ENCODE results near the gene ERGIC3. TPM values are rescaled to one million over a fixed set of nuclear protein-coding genes. Genes with fewer than 3 reads are reported as not detected.

The ERGIC3 gene
- total and polyA plus RNA-seq, 2 donors (not counting 3 experiments of a cell fraction or from before 2014, with no cell fraction given) = 203 to 419 TPM

DNA sequence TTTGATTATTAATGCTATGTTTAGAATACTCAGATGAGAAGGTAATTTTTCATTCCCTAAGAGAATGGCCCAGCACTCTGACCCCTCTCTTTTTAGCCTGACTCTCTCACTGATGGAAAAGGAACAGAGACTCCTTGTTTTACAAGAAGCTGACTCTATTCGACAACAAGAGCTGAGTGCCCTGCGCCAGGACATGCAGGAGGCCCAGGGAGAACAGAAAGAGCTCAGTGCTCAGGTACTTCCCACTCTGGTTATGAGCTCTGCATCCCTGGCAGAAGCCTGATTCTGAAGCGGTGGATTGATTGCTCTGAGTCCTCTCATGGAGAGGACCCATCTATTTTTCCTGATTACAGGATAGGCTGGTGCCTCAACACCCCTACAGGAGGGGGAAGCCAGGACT is 45.4 kb upstream of the ERGIC3 start:
- no peak overlapping the region for H3K4me2 ChIP-seq (ENCODE audit: insufficient read depth, low read length)
- intact Hi-C loops (cut with micrococcal nuclease) (no loop called here), dilution Hi-C loops (cut with MboI; ENCODE audit: extremely low pct_ligation_motif_present, low sequenced_read_pairs) (no loop called here)
- H3K9me1 ChIP-seq (replicated peaks; ENCODE audit: control insufficient read depth, extremely low read depth, insufficient read depth, low read length) = no peaks in the 10 kb centered on the region
- H4K20me1 ChIP-seq (replicated peaks; ENCODE audit: control insufficient read depth, extremely low read depth, insufficient read depth, low read length) = no peaks in the 10 kb centered on the region
- H3K9ac ChIP-seq (replicated peaks; ENCODE audit: extremely low read depth, insufficient read depth, low read length) = no peak overlapping the region
- ChIA-PET POLR2A (no interaction called here), CTCF (interaction anchor here (0.6 to 1.4 kb wide), 4 partner anchors 8 to 112 kb away, joined by 3 read pairs; no protein-coding TSS in a partner anchor)
- no peak overlapping the region for H2AFZ ChIP-seq (ENCODE audit: low read depth, low read length)
- BruUV-seq (replicated peaks) = no TSS peak
- no peaks in the 10 kb centered on the region for H3K9me3 ChIP-seq (replicated peaks; ENCODE audit: control insufficient read depth, insufficient read depth, low read length)
- TF ChIP-seq GATA2 (IDR thresholded peaks at IDR 0.05; ENCODE audit: insufficient read depth, insufficient read length, low read depth, low read length) = no peak
- no peak for TF ChIP-seq FOS (IDR thresholded peaks at IDR 0.05; ENCODE audit: borderline replicate concordance, insufficient read depth, low read length)
- no peak for TF ChIP-seq EZH2 (IDR thresholded peaks at IDR 0.05; ENCODE audit: borderline replicate concordance, low read depth, low read length, severe bottlenecking)
- no peak for TF ChIP-seq POLR2A (IDR thresholded peaks at IDR 0.05; ENCODE audit: low read depth, low read length)
- TF ChIP-seq, protein P1, sequence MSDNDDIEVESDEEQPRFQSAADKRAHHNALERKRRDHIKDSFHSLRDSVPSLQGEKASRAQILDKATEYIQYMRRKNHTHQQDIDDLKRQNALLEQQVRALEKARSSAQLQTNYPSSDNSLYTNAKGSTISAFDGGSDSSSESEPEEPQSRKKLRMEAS (IDR thresholded peaks at IDR 0.05; ENCODE audit: insufficient read depth, insufficient read length) = no peak
- TF ChIP-seq POLR2AphosphoS5 (IDR thresholded peaks at IDR 0.05; ENCODE audit: insufficient read depth, low read depth, low read length) = no peak
- no peak for TF ChIP-seq MYC (IDR thresholded peaks at IDR 0.05; ENCODE audit: low read depth, low read length)
- no peak for TF ChIP-seq JUN (IDR thresholded peaks at IDR 0.05; ENCODE audit: borderline replicate concordance, insufficient read depth, insufficient read length, low read depth)
- TF ChIP-seq, protein P2, sequence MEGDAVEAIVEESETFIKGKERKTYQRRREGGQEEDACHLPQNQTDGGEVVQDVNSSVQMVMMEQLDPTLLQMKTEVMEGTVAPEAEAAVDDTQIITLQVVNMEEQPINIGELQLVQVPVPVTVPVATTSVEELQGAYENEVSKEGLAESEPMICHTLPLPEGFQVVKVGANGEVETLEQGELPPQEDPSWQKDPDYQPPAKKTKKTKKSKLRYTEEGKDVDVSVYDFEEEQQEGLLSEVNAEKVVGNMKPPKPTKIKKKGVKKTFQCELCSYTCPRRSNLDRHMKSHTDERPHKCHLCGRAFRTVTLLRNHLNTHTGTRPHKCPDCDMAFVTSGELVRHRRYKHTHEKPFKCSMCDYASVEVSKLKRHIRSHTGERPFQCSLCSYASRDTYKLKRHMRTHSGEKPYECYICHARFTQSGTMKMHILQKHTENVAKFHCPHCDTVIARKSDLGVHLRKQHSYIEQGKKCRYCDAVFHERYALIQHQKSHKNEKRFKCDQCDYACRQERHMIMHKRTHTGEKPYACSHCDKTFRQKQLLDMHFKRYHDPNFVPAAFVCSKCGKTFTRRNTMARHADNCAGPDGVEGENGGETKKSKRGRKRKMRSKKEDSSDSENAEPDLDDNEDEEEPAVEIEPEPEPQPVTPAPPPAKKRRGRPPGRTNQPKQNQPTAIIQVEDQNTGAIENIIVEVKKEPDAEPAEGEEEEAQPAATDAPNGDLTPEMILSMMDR (IDR thresholded peaks at IDR 0.05; ENCODE audit: extremely low read depth in 1 of 2, insufficient read depth in 1 of 2, low read depth in 1 of 2, low read length in 2 of 2) = no peak
- H3K36me3 ChIP-seq (ENCODE audit: control insufficient read depth in 2 of 2, extremely low read depth in 1 of 2, insufficient read depth in 2 of 2, low read length in 2 of 2) = peaks cover 10 to 35% of the 10 kb centered on the region in 2 experiments
- H3K27me3 ChIP-seq (ENCODE audit: control insufficient read depth in 2 of 2, insufficient read depth in 2 of 2, low read length in 2 of 2) = no peaks in the 10 kb centered on the region
- no peaks in the 10 kb centered on the region for H3K4me1 ChIP-seq (ENCODE audit: control insufficient read depth, extremely low read depth, insufficient read depth, low read length)
- H3K27ac ChIP-seq (ENCODE audit: insufficient read depth, low read depth, low read length) = no peak overlapping the region
- H3K4me3 ChIP-seq (replicated peaks in 1 of 3; ENCODE audit: insufficient read depth in 1 of 3, low read depth in 1 of 3, low read length in 3 of 3) = no peak overlapping the region
- DNase-seq (ENCODE audit: low read depth, low spot score) (no peak), FAIRE-seq (no peak)
- no peaks in the 10 kb centered on the region for H3K79me2 ChIP-seq (ENCODE audit: control insufficient read depth, insufficient read depth, low read length)
